Sigmoid colon (tissue), 7 donors: ENCODE results near the gene C1QTNF1. TPM values are rescaled to one million over a fixed set of nuclear protein-coding genes. Genes with fewer than 3 reads are reported as not detected.

Experiments
- DNase-seq: peaks from one replicate; pipeline ENCODE4 v3.0.0-alpha.2; 2019
- H3K27ac ChIP-seq, 4 donors: fragments of 200-600 bp; sonication (generic); one replicate each; pipeline ENCODE4 v1.5.1; 2016 to 2019; ENCODE audit warnings: mild to moderate bottlenecking in 1 of 4
- H3K27me3 ChIP-seq, 3 donors: fragments of 200-600 bp; sonication (generic); one replicate each; pipeline ENCODE4 v1.5.1; 2019; ENCODE audit warnings: mild to moderate bottlenecking in 1 of 3
- H3K36me3 ChIP-seq, 4 donors: fragments of 200-600 bp; sonication (generic); one replicate each; pipeline ENCODE4 v1.5.1; 2016 to 2019
- H3K4me1 ChIP-seq, 4 donors: fragments of 200-600 bp; sonication (generic); one replicate each; pipeline ENCODE4 v1.5.1; 2017 to 2019
- H3K4me3 ChIP-seq, 4 donors: fragments of 200-600 bp; sonication (generic); one replicate each; pipeline ENCODE4 v1.5.1; 2017 to 2019; ENCODE audit warnings: mild to moderate bottlenecking in 2 of 4, moderate library complexity in 1 of 4
- H3K9me3 ChIP-seq, 4 donors: fragments of 200-600 bp in 3 of 4; sonication (generic) in 3 of 4; one replicate each; pipeline versions ENCODE4 v1.5.1 to v1.6.1; 2013 to 2019
- EP300 ChIP-seq, 4 donors: sonication (generic); formaldehyde crosslinking; IDR thresholded peaks; one replicate each; pipeline ENCODE4 v1.6.1; 2017; ENCODE audit warnings: antibody characterized with exemption in 4 of 4
- POLR2A ChIP-seq, 2 donors: fragments of 450-650 bp; IDR thresholded peaks; one replicate each; pipeline ENCODE4 v1.6.1; 2016; ENCODE audit warnings: antibody characterized with exemption in 2 of 2, mild to moderate bottlenecking in 2 of 2, moderate library complexity in 2 of 2
- POLR2AphosphoS5 ChIP-seq, 4 donors: sonication (generic); formaldehyde crosslinking; IDR thresholded peaks; one replicate each; pipeline ENCODE4 v1.6.1; 2017; ENCODE audit warnings: antibody characterized with exemption in 4 of 4
- WGBS, 2 donors: extraction: QIAGEN DNeasy Blood & Tissue Kit; methylation state at CpG; one replicate each; pipeline ENCODE4 v1.1.7; 2013; 5-methylcytosine and 5-hydroxymethylcytosine counted together
- intact Hi-C: fragments of 100-400 bp; cut with DNase I; formaldehyde crosslinking; loops from one replicate; pipeline ENCODE4 v1.15.1; 2023
- polyA plus RNA-seq, 3 donors: library from polyadenylated mRNA; stranded (reverse); fragments of 200-250 nt; gene quantifications; one replicate each; pipeline ENCODE4 v1.2.3, GENCODE V29; 2013
- total RNA-seq, 4 donors: library from RNA; depleted of rRNA; stranded (reverse); fragments of >200 nt; gene quantifications; one replicate each; pipeline ENCODE4 v1.1.0, GENCODE V29; 2016
- TF ChIP-seq, protein P1 (sequence below), 4 experiments: fragments of 450-650 bp in 3 of 4; fragments of 200-600 bp in 1 of 4; IDR thresholded peaks; one replicate each; pipeline ENCODE4 v1.5.1; 2016 to 2019; ENCODE audit warnings: antibody characterized with exemption in 4 of 4, mild to moderate bottlenecking in 3 of 4, moderate library complexity in 2 of 4
- donor health status: healthy with polysubstance abuse.
- donor health status: Bipolar disorder and iron deficiency.
- donor health status: healthy.

Gene C1QTNF1
- total and polyA plus RNA-seq, 7 donors = 1.4 to 34.6 (median 23.9) TPM

DNA sequence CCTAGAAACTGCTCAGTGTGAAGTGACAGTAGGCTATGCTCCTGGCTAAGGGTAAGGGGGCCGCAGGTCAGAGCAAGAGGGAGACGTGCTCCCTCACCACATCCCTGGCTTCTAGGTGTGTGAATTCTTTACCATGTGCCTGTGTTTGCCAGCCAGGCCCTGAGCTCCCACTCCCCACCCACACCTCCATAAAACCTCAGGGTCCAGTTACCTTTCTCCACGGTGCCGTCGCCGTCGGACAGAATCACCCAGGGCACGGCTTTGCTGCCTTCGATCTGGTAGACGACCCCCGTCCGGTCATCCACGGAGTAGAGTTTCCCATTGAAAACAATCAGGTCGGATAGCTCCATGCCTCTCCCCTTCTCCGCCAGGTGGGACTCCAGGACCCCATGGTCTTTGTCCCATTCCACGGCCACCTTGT, 27.2 kb upstream of the C1QTNF1 start:
- Histone ChIP-seq H3K4me3 (no peak overlapping the region), H3K27ac (peak overlapping the region in 1 of 4 donors; percentile 27), H3K9me3 (no peaks in the 10 kb centered on the region), H3K36me3 (peaks cover 5 to 62% (median 18%) of the 10 kb centered on the region in 4 donors), H3K27me3 (no peaks in the 10 kb centered on the region), H3K4me1 (peaks cover 0 to 12% (median 4%) of the 10 kb centered on the region in 4 donors)
- intact Hi-C loops = no loop called here
- peak; percentile 52 for DNase-seq
- WGBS, 2 donors = 27 to 81% methylated on average over 16 of the region's 16 CpGs
- TF ChIP-seq POLR2AphosphoS5 (IDR thresholded peaks at IDR 0.05) (no peak), EP300 (IDR thresholded peaks at IDR 0.05) (no peak), POLR2A (IDR thresholded peaks at IDR 0.05) (no peak)
- TF ChIP-seq, protein P1, sequence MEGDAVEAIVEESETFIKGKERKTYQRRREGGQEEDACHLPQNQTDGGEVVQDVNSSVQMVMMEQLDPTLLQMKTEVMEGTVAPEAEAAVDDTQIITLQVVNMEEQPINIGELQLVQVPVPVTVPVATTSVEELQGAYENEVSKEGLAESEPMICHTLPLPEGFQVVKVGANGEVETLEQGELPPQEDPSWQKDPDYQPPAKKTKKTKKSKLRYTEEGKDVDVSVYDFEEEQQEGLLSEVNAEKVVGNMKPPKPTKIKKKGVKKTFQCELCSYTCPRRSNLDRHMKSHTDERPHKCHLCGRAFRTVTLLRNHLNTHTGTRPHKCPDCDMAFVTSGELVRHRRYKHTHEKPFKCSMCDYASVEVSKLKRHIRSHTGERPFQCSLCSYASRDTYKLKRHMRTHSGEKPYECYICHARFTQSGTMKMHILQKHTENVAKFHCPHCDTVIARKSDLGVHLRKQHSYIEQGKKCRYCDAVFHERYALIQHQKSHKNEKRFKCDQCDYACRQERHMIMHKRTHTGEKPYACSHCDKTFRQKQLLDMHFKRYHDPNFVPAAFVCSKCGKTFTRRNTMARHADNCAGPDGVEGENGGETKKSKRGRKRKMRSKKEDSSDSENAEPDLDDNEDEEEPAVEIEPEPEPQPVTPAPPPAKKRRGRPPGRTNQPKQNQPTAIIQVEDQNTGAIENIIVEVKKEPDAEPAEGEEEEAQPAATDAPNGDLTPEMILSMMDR (IDR thresholded peaks at IDR 0.05) = no peak

DNA sequence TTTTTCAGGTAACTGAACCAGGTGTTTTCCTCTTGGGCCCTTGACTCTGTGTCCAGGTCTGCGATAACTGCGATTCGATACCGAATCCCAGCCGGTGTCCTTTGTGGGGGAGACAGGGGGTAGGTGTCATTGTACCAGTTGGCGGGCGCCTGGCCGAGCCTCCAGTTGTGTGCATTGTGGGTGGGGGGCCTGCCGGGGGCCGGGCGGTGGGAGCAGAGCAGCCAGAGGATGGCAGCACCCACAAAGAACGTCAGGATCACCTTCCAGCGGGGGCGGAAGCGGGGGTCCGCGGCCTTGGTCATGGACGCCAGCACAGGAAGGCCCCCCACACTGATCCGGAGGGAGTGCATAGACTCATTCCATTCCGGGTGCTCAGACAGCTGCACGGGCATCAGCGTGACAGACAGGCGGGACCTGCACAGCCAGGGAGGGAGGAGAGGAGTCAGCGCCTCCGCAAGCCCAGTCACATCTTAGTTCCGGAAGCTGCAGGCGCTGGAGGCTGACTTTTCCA, 26.7 kb upstream of the C1QTNF1 start:
- WGBS, 2 donors = 49 to 88% methylated on average over 27 of the region's 27 CpGs

DNA sequence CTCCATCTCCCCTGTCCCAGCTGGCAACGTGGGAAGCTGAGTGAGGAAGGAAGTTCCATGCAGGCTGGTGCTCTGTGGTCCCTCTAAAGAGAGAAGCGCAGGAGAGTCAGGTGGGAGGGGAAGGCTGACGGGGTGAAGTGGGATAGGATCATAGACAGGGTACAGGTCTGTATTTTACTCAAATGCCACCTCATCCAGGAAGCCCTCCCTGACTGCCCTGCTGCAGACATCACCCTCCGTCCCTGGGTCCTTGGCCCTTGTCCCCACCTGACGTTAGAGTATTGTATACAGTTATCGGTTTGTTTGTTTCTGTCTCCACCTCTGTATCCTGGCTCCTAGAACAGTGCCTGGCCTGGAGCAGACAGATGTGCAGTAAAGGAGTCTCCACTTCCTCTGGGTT, 26.1 kb upstream of the C1QTNF1 start:
- Histone ChIP-seq H3K9me3 (no peaks in the 10 kb centered on the region), H3K27ac (no peak overlapping the region), H3K4me1 (peaks cover 0 to 12% (median 4%) of the 10 kb centered on the region in 4 donors), H3K4me3 (no peak overlapping the region), H3K27me3 (no peaks in the 10 kb centered on the region), H3K36me3 (peaks cover 0 to 51% (median 18%) of the 10 kb centered on the region in 4 donors)
- TF ChIP-seq, protein P1 (IDR thresholded peaks at IDR 0.05) = no peak
- TF ChIP-seq EP300 (IDR thresholded peaks at IDR 0.05) (no peak), POLR2AphosphoS5 (IDR thresholded peaks at IDR 0.05) (no peak), POLR2A (IDR thresholded peaks at IDR 0.05) (no peak)
- 31 to 72% methylated on average over 6 of the region's 6 CpGs for WGBS, 2 donors
- intact Hi-C loops = no loop called here
- peak; percentile 50 for DNase-seq

More for the DNA sequence above, 26.7 kb upstream of the C1QTNF1 start:
- H3K36me3 ChIP-seq = peaks cover under 1 to 57% (median 18%) of the 10 kb centered on the region in 4 donors
- TF ChIP-seq POLR2A (IDR thresholded peaks at IDR 0.05) (no peak), EP300 (IDR thresholded peaks at IDR 0.05) (no peak), POLR2AphosphoS5 (IDR thresholded peaks at IDR 0.05) (no peak)
- TF ChIP-seq, protein P1 (IDR thresholded peaks at IDR 0.05) = no peak
- no peaks in the 10 kb centered on the region for H3K9me3 ChIP-seq
- DNase-seq = peak; percentile 53
- peaks cover 0 to 12% (median 4%) of the 10 kb centered on the region in 4 donors for H3K4me1 ChIP-seq
- H3K27ac ChIP-seq = no peak overlapping the region
- no peaks in the 10 kb centered on the region for H3K27me3 ChIP-seq
- no peak overlapping the region for H3K4me3 ChIP-seq
- intact Hi-C loops = no loop called here

DNA sequence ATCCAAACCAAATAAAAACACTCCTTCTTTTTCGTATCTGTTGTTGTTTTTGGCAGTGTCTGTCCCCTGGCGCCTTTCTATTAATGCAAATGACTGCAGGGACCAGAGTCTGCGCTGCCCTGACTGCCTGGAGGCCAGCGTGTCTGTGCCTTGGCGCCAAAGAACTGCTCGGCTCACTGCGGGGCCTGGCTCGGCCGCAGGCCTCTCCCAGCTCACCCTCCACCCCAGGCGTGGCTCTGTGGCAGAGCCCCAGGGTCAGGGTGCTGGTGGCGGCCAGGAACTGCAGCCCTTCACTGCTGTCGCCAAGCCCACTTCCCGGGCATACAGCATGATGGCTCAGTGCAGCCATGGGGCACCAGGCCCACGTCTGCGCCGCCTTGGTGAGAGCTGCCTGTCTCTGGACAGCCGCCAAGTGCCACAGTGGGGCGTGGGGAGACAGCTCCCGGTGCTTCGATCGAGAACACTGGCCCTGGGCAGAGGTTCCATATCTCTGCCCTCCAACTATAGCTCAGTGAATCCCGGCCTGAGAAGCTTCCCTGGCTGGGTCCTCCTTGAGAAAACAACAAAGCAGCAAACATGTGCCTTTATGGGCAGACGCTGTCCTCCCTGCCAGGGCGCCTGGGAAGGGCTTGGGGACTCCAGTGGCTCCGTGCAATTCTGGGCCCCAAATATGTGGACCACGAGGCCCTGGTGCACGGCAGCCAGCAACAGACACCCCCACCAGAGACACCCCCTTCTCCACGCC, 25.5 kb upstream of the C1QTNF1 start:
- Histone ChIP-seq H3K9me3 (no peaks in the 10 kb centered on the region), H3K4me1 (peaks cover 0 to 12% (median 4%) of the 10 kb centered on the region in 4 donors), H3K27me3 (no peaks in the 10 kb centered on the region), H3K36me3 (peaks cover 0 to 47% (median 18%) of the 10 kb centered on the region in 4 donors), H3K27ac (no peak overlapping the region), H3K4me3 (no peak overlapping the region)
- peak; percentile 63 for DNase-seq
- intact Hi-C loops = no loop called here
- TF ChIP-seq, protein P1 (IDR thresholded peaks at IDR 0.05) = peak in 1 of 4 experiments; percentile 10
- no peak for TF ChIP-seq EP300 (IDR thresholded peaks at IDR 0.05)
- WGBS, 2 donors = 21 to 73% methylated on average over 28 of the region's 28 CpGs
